HAP-1 (cell line): ENCODE data around the gene SH3YL1.

Experiments
- DNase-seq, 2 experiments: peaks; one replicate each; pipeline ENCODE4 v3.0.0-alpha.2; 2016 to 2020; ENCODE audit warnings: low spot score in 2 of 2
- H3K27me3 ChIP-seq: fragments of 250-450 bp; sonication (Bioruptor Pico); 2 replicates; pipeline ENCODE4 v1.5.1; 2020; ENCODE audit warnings: low read depth, mild to moderate bottlenecking, moderate library complexity
- H3K36me3 ChIP-seq: fragments of 250-450 bp; sonication (Bioruptor Pico); replicated peaks from 2 replicates; pipeline ENCODE4 v1.5.1; 2020; ENCODE audit warnings: mild to moderate bottlenecking
- H3K4me1 ChIP-seq: fragments of 250-450 bp; sonication (Bioruptor Pico); 2 replicates; pipeline ENCODE4 v1.5.1; 2020; ENCODE audit warnings: mild to moderate bottlenecking
- H3K4me3 ChIP-seq: fragments of 250-450 bp; sonication (Bioruptor Pico); 2 replicates; pipeline ENCODE4 v1.5.1; 2020; ENCODE audit warnings: mild to moderate bottlenecking, moderate library complexity
- H3K9me3 ChIP-seq: fragments of 250-450 bp; sonication (Bioruptor Pico); 2 replicates; pipeline ENCODE4 v1.5.1; 2020; ENCODE audit warnings: mild to moderate bottlenecking, moderate library complexity
- in situ Hi-C: fragments of 300-500 bp; cut with MboI; formaldehyde crosslinking; loops from 3 replicates; pipeline ENCODE4 v1.14.3; 2020; ENCODE audit warnings: low sequenced_read_pairs, inconsistent platforms, mixed read lengths

Gene SH3YL1, protein sequence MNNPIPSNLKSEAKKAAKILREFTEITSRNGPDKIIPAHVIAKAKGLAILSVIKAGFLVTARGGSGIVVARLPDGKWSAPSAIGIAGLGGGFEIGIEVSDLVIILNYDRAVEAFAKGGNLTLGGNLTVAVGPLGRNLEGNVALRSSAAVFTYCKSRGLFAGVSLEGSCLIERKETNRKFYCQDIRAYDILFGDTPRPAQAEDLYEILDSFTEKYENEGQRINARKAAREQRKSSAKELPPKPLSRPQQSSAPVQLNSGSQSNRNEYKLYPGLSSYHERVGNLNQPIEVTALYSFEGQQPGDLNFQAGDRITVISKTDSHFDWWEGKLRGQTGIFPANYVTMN

DNA sequence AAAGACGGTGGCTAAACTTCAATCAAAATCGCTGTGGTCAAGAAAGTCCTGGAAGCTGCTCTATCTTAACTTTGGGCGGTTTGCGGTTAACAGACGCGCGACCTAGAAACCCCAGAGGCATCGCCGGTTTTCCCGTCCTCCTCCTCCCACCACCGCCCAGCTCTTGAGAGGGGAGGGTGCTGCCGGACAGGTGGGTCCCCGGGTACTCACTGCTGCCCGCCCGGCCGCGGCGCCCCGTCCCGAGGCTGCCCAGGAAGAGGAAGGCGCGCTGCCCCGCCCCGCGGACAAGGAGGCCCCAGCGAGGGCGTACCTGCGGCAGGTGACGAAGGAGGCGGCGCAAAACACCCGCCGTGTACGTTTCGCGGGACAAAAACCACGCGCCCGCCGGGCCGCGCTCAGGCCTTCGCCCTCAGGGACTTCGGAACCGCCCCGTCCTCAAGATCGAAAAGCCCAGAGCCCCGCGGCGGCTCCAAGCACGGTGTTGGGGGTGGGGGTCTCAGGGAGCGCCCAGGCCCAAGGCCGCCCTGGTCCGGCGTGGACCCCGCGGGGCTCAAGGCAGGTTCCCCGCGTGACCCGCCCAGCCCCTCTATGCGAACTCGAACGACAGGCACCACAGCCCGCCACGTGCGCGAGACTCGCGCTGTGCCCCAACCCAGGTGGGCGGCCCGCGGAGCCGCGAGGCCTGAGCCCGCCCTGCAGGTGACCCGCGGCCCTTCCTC is at the start of gene SH3YL1:
Gene SH3YL1, minus strand, starts transcription at position 259 of the 719 bp plus-strand sequence. Its CDS starts 48 bp downstream, at position 211.
- peaks cover 2% of the 10 kb centered on the region; the same call in 1 of the 2 replicates for H3K9me3 ChIP-seq
- in situ Hi-C loops, result no loop called here
- H3K36me3 ChIP-seq, result no peaks in the 10 kb centered on the region
- no peak for DNase-seq
- no peaks in the 10 kb centered on the region for H3K27me3 ChIP-seq
- peak within 1 kb of the TSS; percentile 85 for H3K4me3 ChIP-seq
- H3K4me1 ChIP-seq, result peaks cover 26% of the 10 kb centered on the region

DNA sequence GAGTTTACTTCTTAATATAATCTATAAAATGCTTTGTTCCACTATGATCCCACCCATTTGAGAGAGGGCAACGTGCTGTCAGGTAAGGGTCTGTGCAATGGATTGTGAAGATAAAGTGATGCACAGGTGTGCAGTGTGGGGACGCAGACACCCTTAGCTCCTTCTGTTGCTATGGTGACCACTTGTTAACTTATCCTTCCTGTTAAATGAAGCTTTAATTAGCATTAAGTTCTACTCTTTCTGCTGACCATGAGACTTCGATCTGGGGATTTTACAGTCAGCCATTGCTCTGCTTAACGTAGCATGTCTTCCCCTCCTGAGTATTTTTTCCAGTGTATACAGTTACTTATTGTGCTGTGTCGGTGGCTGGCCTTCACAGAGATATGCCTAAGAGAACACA is 47.2 kb upstream of the SH3YL1 start:
- Histone ChIP-seq H3K9me3 (no peaks in the 10 kb centered on the region), H3K4me1 (no peaks in the 10 kb centered on the region), H3K27me3 (no peaks in the 10 kb centered on the region), H3K36me3 (no peaks in the 10 kb centered on the region), H3K4me3 (no peak overlapping the region)
- in situ Hi-C loops, result no loop called here
- no peak for DNase-seq

DNA sequence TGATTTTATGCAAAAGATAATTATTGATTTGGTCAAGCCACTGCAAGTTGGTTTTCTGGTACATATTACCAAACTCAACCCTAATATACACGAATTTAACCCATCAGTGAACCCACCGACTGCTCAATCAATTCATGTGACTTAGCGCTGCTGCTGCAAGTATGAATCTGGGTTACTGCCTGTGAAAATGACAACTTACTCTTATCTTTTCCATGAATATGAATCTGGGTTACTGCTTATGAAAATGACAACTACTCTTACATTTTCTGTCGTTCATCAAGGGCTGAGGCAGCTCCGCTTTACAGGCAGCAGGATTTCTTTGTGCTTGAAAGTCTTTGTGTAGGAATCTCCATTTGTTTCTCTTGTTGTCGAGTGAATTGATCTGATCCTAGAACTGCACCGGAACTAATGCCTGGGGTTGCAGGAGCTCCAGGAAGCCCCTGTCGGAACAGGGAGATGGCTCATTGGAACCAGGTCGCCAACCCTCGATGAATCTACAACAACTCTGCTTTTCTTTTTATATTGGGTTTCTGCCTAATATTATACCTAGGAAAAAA is 46.2 kb upstream of the SH3YL1 start:
- Histone ChIP-seq H3K9me3 (no peaks in the 10 kb centered on the region), H3K4me1 (no peaks in the 10 kb centered on the region), H3K4me3 (no peak overlapping the region), H3K36me3 (no peaks in the 10 kb centered on the region), H3K27me3 (no peaks in the 10 kb centered on the region)
- in situ Hi-C loops, result no loop called here
- no peak for DNase-seq

DNA sequence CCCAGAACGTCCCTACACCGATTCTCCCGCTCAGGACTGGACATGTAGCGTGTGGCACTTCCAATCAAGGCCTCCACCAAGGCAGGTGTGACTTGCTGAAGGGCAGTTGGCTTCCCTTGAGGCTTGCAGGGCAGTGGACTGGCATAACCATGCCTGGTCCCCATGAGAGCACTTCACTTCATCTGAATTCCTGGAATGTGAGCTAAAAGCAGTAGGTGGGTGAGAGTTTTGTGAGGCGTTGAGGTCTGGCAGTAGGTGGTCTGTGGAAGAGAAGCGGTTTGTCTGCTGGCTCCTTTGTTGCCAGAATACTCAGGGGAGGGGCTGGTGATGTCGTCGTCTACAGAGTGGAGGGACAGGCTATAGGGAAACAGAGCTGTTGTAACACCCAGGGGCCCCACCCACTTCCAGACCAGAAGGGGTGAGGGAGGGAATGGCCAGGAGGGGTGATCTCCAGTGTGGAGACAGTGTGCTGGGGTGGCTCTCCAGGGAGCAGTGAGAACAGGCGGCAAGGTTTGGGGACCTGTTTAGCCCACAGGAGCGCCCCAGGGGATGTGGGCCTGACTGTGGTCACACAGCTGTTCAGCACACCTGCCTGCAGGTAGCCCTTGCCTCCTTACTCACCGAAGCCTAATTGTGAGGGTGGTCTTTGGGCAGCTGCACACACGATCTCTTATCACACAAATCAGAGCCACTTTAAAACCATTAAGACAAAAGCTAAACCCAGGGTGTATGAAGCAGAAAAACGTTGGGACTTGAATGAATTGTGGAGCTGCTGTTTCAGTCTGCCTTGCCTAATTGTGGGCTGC is 45.5 kb upstream of the SH3YL1 start:
- no peak for DNase-seq
- no peaks in the 10 kb centered on the region for H3K9me3 ChIP-seq
- no peaks in the 10 kb centered on the region for H3K27me3 ChIP-seq
- no peaks in the 10 kb centered on the region for H3K36me3 ChIP-seq
- in situ Hi-C loops, result no loop called here
- H3K4me3 ChIP-seq, result no peak overlapping the region
- no peaks in the 10 kb centered on the region for H3K4me1 ChIP-seq

DNA sequence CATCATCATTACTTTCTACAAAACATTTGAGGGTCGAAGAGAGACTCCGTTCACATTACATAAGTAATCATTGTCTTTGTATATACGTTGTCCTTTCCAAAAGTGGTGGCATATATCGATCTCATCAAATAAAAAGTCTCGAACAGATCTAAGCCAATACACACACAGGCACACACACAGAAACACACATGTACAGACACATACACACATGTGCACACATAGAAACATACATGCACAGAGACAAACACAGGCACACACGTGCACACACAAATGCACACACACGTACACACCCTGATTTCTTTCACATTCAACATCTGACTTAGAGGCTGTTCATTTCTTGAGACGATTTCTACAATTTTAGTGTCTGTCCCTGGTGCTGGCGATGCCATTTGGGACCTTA is 41.5 kb upstream of the SH3YL1 start:
- no peaks in the 10 kb centered on the region for H3K36me3 ChIP-seq
- H3K4me3 ChIP-seq, result no peak overlapping the region
- DNase-seq, result no peak
- H3K9me3 ChIP-seq, result no peaks in the 10 kb centered on the region
- H3K4me1 ChIP-seq, result no peaks in the 10 kb centered on the region
- in situ Hi-C loops, result no loop called here
- H3K27me3 ChIP-seq, result no peaks in the 10 kb centered on the region

DNA sequence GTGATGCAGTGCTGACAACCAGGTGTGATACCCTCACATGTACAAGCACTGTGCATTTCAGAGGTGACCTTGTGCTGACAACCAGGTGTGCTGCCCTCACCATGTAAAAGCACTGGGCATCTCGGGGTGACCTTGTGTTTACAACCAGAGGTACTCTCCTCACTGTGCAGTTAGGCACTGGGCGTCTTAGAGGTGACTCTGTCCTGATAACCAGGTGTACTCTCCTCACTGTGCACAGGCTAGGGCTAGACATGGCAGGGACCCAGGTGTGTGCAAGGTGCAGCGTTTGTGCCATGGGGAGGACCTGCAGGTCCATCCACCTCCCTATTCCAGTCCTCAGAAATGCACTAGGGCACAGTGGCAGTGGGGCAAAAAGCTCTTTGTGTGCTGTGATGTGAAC is 32.5 kb upstream of the SH3YL1 start:
- Histone ChIP-seq H3K4me1 (no peaks in the 10 kb centered on the region), H3K36me3 (no peaks in the 10 kb centered on the region), H3K27me3 (no peaks in the 10 kb centered on the region; the same call in 1 of the 2 replicates), H3K4me3 (no peak overlapping the region), H3K9me3 (no peaks in the 10 kb centered on the region)
- no peak for DNase-seq
- in situ Hi-C loops, result no loop called here

DNA sequence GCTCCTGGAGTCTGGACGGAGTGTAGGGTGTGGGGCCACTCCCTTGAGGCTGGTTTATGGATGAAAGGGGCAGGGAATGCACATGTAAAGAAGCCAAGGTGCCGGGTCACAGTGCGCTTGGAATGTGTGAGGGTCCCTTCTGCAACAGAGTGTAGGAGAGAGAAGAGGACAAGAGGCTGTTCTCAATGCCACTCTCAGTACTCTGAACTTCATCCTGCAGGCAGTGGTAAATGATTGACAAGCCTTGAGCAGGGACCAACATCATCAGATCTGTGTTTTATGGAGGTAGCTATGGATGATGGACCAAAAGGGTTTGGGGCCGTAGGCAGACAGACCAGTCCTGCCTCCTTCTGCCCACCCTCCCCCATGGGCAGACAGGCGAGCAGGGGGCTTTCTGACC is 31.3 kb upstream of the SH3YL1 start:
- Histone ChIP-seq H3K4me3 (no peak overlapping the region), H3K36me3 (no peaks in the 10 kb centered on the region), H3K4me1 (no peaks in the 10 kb centered on the region), H3K9me3 (no peaks in the 10 kb centered on the region), H3K27me3 (peaks cover 8% of the 10 kb centered on the region)
- no peak for DNase-seq
- in situ Hi-C loops, result no loop called here

DNA sequence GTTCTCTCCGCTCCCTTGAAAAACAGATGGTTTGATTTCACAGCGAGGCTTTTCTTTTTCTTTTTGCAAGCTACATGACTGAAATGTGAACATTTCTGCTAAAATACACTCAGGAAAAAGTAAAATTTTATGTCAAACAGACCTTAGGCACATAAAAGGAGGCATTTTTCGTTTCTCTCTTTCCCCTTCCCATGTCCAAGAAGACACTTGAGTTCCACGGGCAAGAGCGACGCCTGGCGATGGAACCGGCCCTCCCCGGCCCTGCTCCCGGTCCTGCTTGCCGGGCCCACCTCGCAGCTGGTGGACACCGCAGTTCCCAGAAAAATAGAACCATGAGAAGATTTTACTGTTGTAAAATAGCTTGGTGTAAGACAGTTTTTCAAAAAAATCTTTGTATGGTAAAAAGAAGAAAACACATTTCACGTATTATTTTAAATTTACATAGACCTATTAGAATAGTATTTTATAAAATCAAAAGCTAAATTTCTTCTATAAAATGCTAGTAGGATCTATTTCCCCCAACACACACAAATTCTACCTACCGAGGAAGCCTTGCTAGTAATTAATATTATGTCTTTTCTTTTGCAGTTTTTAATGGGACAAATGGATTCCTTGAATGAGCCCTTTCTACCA is 26.4 kb upstream of the SH3YL1 start:
- DNase-seq, result peak; percentile 31 to 76
- Histone ChIP-seq H3K36me3 (no peaks in the 10 kb centered on the region), H3K27me3 (peaks cover 31% of the 10 kb centered on the region), H3K9me3 (no peaks in the 10 kb centered on the region), H3K4me3 (peak overlapping the region; percentile 15), H3K4me1 (no peaks in the 10 kb centered on the region)
- in situ Hi-C loops, result no loop called here

DNA sequence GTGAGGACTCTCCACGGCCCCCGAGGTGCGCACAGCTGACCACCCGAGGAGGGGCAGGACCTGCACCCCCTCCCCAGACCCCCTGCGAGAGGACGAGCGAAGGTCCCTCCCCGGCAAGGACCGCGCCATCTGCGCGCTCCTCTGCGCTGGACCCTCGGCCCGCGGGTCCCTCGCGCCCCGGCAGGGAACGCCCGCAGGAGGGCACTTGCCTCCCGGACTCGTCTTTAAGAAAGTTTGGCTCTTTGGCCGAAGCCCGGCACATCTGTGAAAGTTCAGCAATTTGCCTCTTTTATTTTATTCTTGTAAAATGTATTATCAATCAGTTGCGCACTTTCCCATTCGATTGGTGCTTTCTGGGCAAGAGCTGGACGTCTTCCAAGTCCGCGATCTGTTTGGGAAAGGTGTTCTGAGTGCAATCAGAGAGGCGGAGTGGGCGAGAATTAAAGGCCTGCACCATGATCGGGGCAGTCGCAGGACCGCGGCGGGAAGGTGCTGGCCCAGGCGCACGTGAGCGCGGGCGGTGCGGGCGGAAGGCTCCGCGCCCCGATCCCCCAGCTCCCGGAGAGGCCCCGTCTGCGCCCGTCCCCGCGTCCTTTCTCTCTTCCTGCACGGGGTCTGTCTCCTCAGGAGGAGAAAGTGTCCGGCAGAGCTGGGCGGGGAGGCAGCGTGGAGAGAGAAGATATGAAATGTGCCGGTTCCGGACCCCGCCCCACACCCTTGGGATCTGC is 25.7 kb upstream of the SH3YL1 start:
- no peak for DNase-seq
- Histone ChIP-seq H3K36me3 (no peaks in the 10 kb centered on the region), H3K4me1 (no peaks in the 10 kb centered on the region), H3K27me3 (peaks cover 31% of the 10 kb centered on the region), H3K4me3 (peak overlapping the region; percentile 15), H3K9me3 (no peaks in the 10 kb centered on the region)
- in situ Hi-C loops, result no loop called here

DNA sequence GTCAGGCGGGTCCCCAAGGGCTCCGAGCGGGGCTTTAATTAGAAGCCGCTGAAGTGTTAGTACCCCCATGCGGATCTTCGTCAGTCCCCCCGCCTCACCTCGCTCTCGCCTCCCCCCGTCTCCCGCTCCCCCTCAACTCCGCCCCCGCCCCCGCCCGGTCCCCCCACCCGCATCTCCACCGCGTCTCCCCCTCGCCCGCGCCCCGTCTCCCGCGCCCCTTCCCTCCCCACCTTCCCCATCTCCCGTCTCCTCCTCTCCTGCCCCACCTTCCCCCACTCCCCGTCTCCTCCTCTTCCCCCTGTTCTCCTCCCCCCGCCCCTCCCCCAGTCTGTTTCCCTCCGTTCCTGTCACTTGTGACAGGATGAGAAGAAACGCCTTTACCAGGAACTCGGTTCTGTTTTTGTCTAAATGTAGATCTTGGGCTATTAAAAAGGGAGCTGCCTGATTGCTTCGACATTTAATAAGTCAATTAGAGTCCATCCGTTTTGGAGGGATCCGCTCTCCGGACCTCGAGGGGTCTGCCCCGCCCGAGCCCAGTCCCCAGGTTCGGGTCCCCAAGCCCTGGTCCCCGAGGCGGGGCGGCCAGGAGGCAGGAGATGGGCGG is 25.0 kb upstream of the SH3YL1 start:
- Histone ChIP-seq H3K9me3 (no peaks in the 10 kb centered on the region), H3K27me3 (peaks cover 31% of the 10 kb centered on the region), H3K4me1 (no peaks in the 10 kb centered on the region), H3K36me3 (no peaks in the 10 kb centered on the region), H3K4me3 (peak overlapping the region; percentile 15; the same call in 1 of the 2 replicates)
- no peak for DNase-seq
- in situ Hi-C loops, result no loop called here

DNA sequence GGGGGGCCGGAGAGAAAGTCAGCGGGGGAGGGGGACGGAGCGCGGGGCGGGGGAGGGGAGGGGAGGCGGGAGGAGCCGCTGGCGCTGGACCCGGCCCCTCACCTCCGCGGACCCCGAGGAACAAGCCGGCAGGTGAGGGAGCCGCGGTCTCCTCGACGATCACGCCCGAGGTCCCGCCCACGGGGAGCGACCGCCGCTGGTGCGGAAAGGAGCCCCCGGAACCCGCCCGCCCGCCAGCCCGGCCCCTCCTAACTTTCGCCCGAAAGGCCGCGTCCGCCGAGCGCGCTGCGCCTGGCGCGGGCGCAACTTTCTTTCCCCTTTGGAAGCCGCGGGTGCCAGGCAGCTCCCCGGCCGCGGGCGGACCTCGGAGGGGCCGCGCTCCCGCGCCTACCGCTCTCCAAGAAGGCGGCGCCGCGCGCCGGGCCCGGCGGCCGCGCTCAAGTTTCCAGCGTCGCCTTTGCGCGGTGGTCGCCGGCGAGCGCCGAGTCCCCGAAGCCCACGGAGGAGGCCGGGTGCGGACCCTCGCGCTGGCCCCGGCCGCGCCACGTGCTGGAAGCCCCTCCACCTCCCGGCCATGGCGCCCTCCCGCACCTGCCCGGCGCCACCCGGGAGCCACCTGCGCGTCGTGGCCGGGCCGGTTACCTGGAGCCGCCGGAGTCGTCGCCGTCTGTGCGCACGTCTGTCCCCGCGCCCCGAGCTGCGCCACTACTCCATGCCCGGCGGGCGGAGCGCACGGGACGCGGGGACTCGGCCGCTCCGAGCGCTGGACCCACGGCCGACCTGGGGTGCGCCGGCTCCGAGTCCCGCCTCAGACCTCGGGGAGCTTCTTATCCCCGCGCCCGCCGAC is 24.3 kb upstream of the SH3YL1 start, which contains the start of gene ALKAL2:
Gene ALKAL2, minus strand, starts transcription at position 181 of the 847 bp plus-strand sequence. CDS start 256 bp downstream, outside the sequence.
- DNase-seq, result no peak
- H3K27me3 ChIP-seq, result peaks cover 31% of the 10 kb centered on the region
- in situ Hi-C loops, result no loop called here
- H3K36me3 ChIP-seq, result no peaks in the 10 kb centered on the region
- H3K4me3 ChIP-seq, result no peak within 1 kb of the TSS
- no peaks in the 10 kb centered on the region for H3K9me3 ChIP-seq
- H3K4me1 ChIP-seq, result no peaks in the 10 kb centered on the region

DNA sequence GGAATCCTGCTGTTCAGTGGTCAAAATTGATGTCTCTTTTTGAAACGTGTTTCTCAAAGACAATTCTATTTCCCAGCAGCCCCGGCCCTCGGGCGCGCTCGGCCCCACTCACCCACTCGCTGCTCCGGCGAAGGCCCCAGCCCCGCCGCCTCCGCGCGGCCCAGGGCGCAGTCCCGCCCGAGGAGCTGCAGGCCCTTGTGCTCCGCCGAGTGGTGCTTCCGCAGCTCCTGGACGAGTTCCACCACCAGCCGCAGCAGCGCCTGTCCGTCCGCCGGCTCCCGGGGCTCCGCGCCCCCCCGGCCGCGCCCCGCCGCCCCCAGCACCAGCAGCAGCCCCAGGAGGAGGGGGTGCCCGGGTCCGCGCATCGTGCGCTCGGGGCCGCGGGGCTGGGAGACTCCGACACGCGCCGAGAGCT is 23.6 kb upstream of the SH3YL1 start:
- Histone ChIP-seq H3K27me3 (peaks cover 31% of the 10 kb centered on the region), H3K4me3 (no peak overlapping the region), H3K9me3 (no peaks in the 10 kb centered on the region)

More for the DNA sequence above, 23.6 kb upstream of the SH3YL1 start:
- H3K4me1 ChIP-seq, result no peaks in the 10 kb centered on the region
- no peak for DNase-seq
- H3K36me3 ChIP-seq, result no peaks in the 10 kb centered on the region
- in situ Hi-C loops, result no loop called here
